ENCODE results near the gene ATP11A. TPM values are rescaled to one million over a fixed set of nuclear protein-coding genes. Genes with fewer than 3 reads are reported as not detected.

The ATP11A gene
- total RNA-seq, 2 experiments from 2014 or later, result 28.8 to 30.2 TPM

- ChIA-PET CTCF (no interaction called here), POLR2A (no interaction called here)
- no peak for TF ChIP-seq CTCF (IDR thresholded peaks at IDR 0.05)
- no peaks in the 10 kb centered on the region for H3K36me3 Mint-ChIP-seq (ENCODE audit: low read depth)
- peaks cover 6% of the 10 kb centered on the region for H3K9me3 Mint-ChIP-seq
- intact Hi-C loops (cut with micrococcal nuclease), result no loop called here
- DNase-seq (no peak), ATAC-seq (no peak)
- H3K4me3 Mint-ChIP-seq, result no peak overlapping the region
- peaks cover 2% of the 10 kb centered on the region for H3K27me3 Mint-ChIP-seq
- no peak overlapping the region for H3K27ac Mint-ChIP-seq
- H3K4me1 Mint-ChIP-seq (ENCODE audit: low read depth), result no peaks in the 10 kb centered on the region
Measured at GRCh38 chr13:112908342-112908741, 218.5 kb downstream of the ATP11A start.

GRCh38 chr13:112910016-112910415 is 220.2 kb downstream of the ATP11A start:
- CTCF ChIA-PET, result no interaction called here
- no peak overlapping the region for H3K4me3 Mint-ChIP-seq
- POLR2A ChIA-PET, result no interaction called here

GRCh38 chr13:112910616-112911280 is 220.9 kb downstream of the ATP11A start:
- Mint-ChIP-seq H3K9me3 (no peaks in the 10 kb centered on the region), H3K27me3 (peaks cover 3% of the 10 kb centered on the region), H3K4me1 (ENCODE audit: low read depth) (no peaks in the 10 kb centered on the region), H3K36me3 (ENCODE audit: low read depth) (no peaks in the 10 kb centered on the region), H3K27ac (no peak overlapping the region), H3K4me3 (no peak overlapping the region)
- CTCF ChIA-PET, result no interaction called here
- intact Hi-C loops (cut with micrococcal nuclease), result no loop called here
- no peak for ATAC-seq
- no peak for TF ChIP-seq CTCF (IDR thresholded peaks at IDR 0.05)
- POLR2A ChIA-PET, result no interaction called here
- no peak for DNase-seq

More at GRCh38 chr13:112910016-112910415, 220.2 kb downstream of the ATP11A start:
- Mint-ChIP-seq H3K27me3 (peaks cover 2% of the 10 kb centered on the region), H3K9me3 (peaks cover 4% of the 10 kb centered on the region), H3K27ac (no peak overlapping the region), H3K4me1 (ENCODE audit: low read depth) (no peaks in the 10 kb centered on the region), H3K36me3 (ENCODE audit: low read depth) (no peaks in the 10 kb centered on the region)
- DNase-seq, result no peak
- no peak for TF ChIP-seq CTCF (IDR thresholded peaks at IDR 0.05)
- no peak for ATAC-seq
- intact Hi-C loops (cut with micrococcal nuclease), result no loop called here

- Mint-ChIP-seq H3K4me1 (ENCODE audit: low read depth) (no peaks in the 10 kb centered on the region), H3K27ac (no peak overlapping the region), H3K36me3 (ENCODE audit: low read depth) (no peaks in the 10 kb centered on the region), H3K27me3 (peaks cover 3% of the 10 kb centered on the region), H3K4me3 (no peak overlapping the region), H3K9me3 (no peaks in the 10 kb centered on the region)
- ChIA-PET CTCF (no interaction called here), POLR2A (no interaction called here)
- DNase-seq, result no peak
- intact Hi-C loops (cut with micrococcal nuclease), result no loop called here
- no peak for ATAC-seq
- no peak for TF ChIP-seq CTCF (IDR thresholded peaks at IDR 0.05)
Measured at GRCh38 chr13:112911285-112911701, 221.5 kb downstream of the ATP11A start.

- H3K27me3 Mint-ChIP-seq, result peaks cover 6% of the 10 kb centered on the region
- ATAC-seq (no peak), DNase-seq (no peak)
- H3K4me3 Mint-ChIP-seq, result no peak overlapping the region
- no peak for TF ChIP-seq CTCF (IDR thresholded peaks at IDR 0.05)
- H3K36me3 Mint-ChIP-seq (ENCODE audit: low read depth), result no peaks in the 10 kb centered on the region
- CTCF ChIA-PET, result interaction anchor here (0.9 kb wide), 1 partner anchor 14 kb away, joined by 4 read pairs; no protein-coding TSS in a partner anchor
- POLR2A ChIA-PET, result no interaction called here
- intact Hi-C loops (cut with micrococcal nuclease), result no loop called here
- H3K4me1 Mint-ChIP-seq (ENCODE audit: low read depth), result no peaks in the 10 kb centered on the region
- no peak overlapping the region for H3K27ac Mint-ChIP-seq
- no peaks in the 10 kb centered on the region for H3K9me3 Mint-ChIP-seq
Measured at GRCh38 chr13:112911883-112912282, 222.0 kb downstream of the ATP11A start.
